ENCODE data around the gene GAL3ST2. TPM values are rescaled to one million over a fixed set of nuclear protein-coding genes. Genes with fewer than 3 reads are reported as not detected.

Gene GAL3ST2
- total RNA-seq (ENCODE audit: unreplicated experiment), result not detected
- long read RNA-seq, result 0 reads

DNA sequence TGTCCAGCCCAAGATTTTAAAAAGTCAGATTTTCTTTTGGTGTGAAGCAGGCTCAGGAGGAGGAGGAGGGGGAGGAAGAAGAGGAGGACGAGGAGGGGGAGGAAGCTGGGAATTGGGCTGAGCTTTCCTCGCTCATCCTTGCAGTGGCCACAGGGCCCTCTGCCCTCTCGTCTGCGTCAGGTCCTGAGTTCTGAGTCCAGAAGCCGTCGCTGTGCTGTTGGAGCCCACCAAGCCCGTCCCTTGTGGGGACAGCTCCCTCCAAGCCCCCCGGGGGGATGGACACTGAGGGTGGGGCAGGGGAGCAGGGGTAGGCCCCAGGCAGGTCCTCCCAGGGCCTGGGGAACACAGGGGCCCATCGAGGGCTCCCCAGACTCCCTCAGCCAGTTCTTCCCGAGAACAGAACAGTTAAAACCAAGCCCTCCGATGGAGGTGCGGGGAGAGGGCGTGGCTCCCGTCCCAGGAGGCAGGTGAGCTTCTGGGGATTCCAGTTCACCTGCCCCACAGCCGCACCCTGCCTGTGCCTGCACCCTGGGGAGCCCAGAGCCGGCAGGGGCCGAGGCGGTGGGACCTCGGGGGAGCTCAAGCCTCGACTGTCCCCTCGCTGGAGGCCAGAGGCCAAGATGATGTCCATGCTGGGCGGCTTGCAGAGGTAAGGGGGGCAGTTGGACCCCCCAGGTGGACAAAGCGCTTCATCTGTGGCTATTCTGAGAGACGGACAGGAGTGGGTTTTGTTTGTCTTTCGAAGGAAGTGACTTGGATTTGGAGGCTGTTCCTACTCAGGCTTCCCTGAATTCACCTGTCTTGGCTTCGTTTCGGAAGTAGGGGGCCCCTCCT is at the start of gene GAL3ST2:
GAL3ST2 (plus strand) TSS at position 487 of the 834 bp plus-strand sequence; CDS start at position 621, 134 bp downstream.
- Mint-ChIP-seq H3K27ac (ENCODE audit: unreplicated experiment) (no peak within 1 kb of the TSS), H3K27me3 (ENCODE audit: unreplicated experiment) (peaks cover 5% of the 10 kb centered on the region), H3K9me3 (ENCODE audit: unreplicated experiment) (peaks cover 4% of the 10 kb centered on the region), H3K4me1 (ENCODE audit: unreplicated experiment) (peaks cover 2% of the 10 kb centered on the region), H3K4me3 (ENCODE audit: unreplicated experiment) (no peak within 1 kb of the TSS), H3K36me3 (ENCODE audit: low read depth, unreplicated experiment) (peaks cover 3% of the 10 kb centered on the region)
- TF ChIP-seq CTCF (IDR thresholded peaks at IDR 0.05; ENCODE audit: unreplicated experiment), result no peak
- DNase-seq (ENCODE audit: low spot score), result peak; percentile 2

GRCh38 chr2:241728000-241728399 is 48.6 kb upstream of the GAL3ST2 start:
- peaks cover 11% of the 10 kb centered on the region for H3K36me3 Mint-ChIP-seq (ENCODE audit: low read depth, unreplicated experiment)

GRCh38 chr2:241728627-241729026 is 48.0 kb upstream of the GAL3ST2 start:
- no peak for TF ChIP-seq CTCF (IDR thresholded peaks at IDR 0.05; ENCODE audit: unreplicated experiment)
- no peak for DNase-seq (ENCODE audit: low spot score)
- H3K27me3 Mint-ChIP-seq (ENCODE audit: unreplicated experiment), result peaks cover 9% of the 10 kb centered on the region

More at GRCh38 chr2:241728000-241728399, 48.6 kb upstream of the GAL3ST2 start:
- no peak for DNase-seq (ENCODE audit: low spot score)
- no peak overlapping the region for H3K4me3 Mint-ChIP-seq (ENCODE audit: unreplicated experiment)
- no peak overlapping the region for H3K27ac Mint-ChIP-seq (ENCODE audit: unreplicated experiment)
- no peak for TF ChIP-seq CTCF (IDR thresholded peaks at IDR 0.05; ENCODE audit: unreplicated experiment)
- H3K27me3 Mint-ChIP-seq (ENCODE audit: unreplicated experiment), result peaks cover 7% of the 10 kb centered on the region
- no peaks in the 10 kb centered on the region for H3K9me3 Mint-ChIP-seq (ENCODE audit: unreplicated experiment)
- peaks cover 6% of the 10 kb centered on the region for H3K4me1 Mint-ChIP-seq (ENCODE audit: unreplicated experiment)

DNA sequence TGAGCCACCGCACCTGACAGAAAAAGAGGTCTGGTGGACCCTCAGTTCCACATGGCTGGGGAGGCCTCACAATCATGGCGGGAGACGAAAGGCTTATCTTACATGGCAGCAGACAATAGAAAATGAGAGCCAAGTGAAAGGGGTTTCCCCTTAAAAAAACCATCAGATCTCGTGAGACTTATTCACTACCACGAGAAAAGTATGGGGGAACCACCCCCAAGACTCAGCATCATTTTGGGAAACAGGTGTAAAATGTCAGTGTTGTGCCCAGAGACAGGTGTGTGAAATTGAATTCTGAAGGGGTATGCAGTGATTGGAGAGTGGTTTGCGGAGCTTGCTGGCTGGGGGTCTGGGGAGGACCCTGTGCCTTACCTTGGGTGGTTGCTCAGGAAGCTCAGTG is 46.8 kb upstream of the GAL3ST2 start:
- no peaks in the 10 kb centered on the region for H3K36me3 Mint-ChIP-seq (ENCODE audit: low read depth, unreplicated experiment)
- no peak for TF ChIP-seq CTCF (IDR thresholded peaks at IDR 0.05; ENCODE audit: unreplicated experiment)
- H3K4me1 Mint-ChIP-seq (ENCODE audit: unreplicated experiment), result peaks cover 6% of the 10 kb centered on the region
- H3K9me3 Mint-ChIP-seq (ENCODE audit: unreplicated experiment), result no peaks in the 10 kb centered on the region
- peaks cover 11% of the 10 kb centered on the region for H3K27me3 Mint-ChIP-seq (ENCODE audit: unreplicated experiment)
- peak overlapping the region; percentile 42 for H3K27ac Mint-ChIP-seq (ENCODE audit: unreplicated experiment)
- H3K4me3 Mint-ChIP-seq (ENCODE audit: unreplicated experiment), result peak overlapping the region; percentile 18
- no peak for DNase-seq (ENCODE audit: low spot score)

More at GRCh38 chr2:241728627-241729026, 48.0 kb upstream of the GAL3ST2 start:
- no peaks in the 10 kb centered on the region for H3K9me3 Mint-ChIP-seq (ENCODE audit: unreplicated experiment)
- peaks cover 4% of the 10 kb centered on the region for H3K36me3 Mint-ChIP-seq (ENCODE audit: low read depth, unreplicated experiment)
- peaks cover 6% of the 10 kb centered on the region for H3K4me1 Mint-ChIP-seq (ENCODE audit: unreplicated experiment)
- H3K27ac Mint-ChIP-seq (ENCODE audit: unreplicated experiment), result no peak overlapping the region
- no peak overlapping the region for H3K4me3 Mint-ChIP-seq (ENCODE audit: unreplicated experiment)

- Mint-ChIP-seq H3K9me3 (ENCODE audit: unreplicated experiment) (no peaks in the 10 kb centered on the region), H3K4me1 (ENCODE audit: unreplicated experiment) (peaks cover 6% of the 10 kb centered on the region), H3K27me3 (ENCODE audit: unreplicated experiment) (peaks cover 10% of the 10 kb centered on the region), H3K36me3 (ENCODE audit: low read depth, unreplicated experiment) (no peaks in the 10 kb centered on the region), H3K4me3 (ENCODE audit: unreplicated experiment) (no peak overlapping the region), H3K27ac (ENCODE audit: unreplicated experiment) (no peak overlapping the region)
- no peak for DNase-seq (ENCODE audit: low spot score)
- no peak for TF ChIP-seq CTCF (IDR thresholded peaks at IDR 0.05; ENCODE audit: unreplicated experiment)
These were observed 45.8 kb upstream of the GAL3ST2 start for GRCh38 chr2:241730671-241731293.

All from endothelial cell (in vitro differentiated cells).